HEK293 (cell line): ENCODE results near the gene PLEKHA3.

ENCODE experiments used
- CTCF ChIP-seq: fragments of 450-650 bp; formaldehyde crosslinking; IDR thresholded peaks from 2 replicates; pipeline ENCODE4 v1.5.1; 2016; ENCODE audit warnings: missing biosample characterization, missing genetic modification characterization
- EGR2 ChIP-seq: fragments of 450-650 bp; formaldehyde crosslinking; IDR thresholded peaks from 2 replicates; pipeline ENCODE4 v1.5.1; 2016; ENCODE audit warnings: low read depth, missing biosample characterization, missing genetic modification characterization
- GLIS1 ChIP-seq: fragments of 450-650 bp; formaldehyde crosslinking; IDR thresholded peaks from 2 replicates; pipeline ENCODE4 v1.5.1; 2016; ENCODE audit warnings: missing biosample characterization, missing genetic modification characterization
- KLF17 ChIP-seq: fragments of 450-650 bp; formaldehyde crosslinking; IDR thresholded peaks from 2 replicates; pipeline ENCODE4 v1.5.1; 2016; ENCODE audit warnings: missing biosample characterization, missing genetic modification characterization
- KLF8 ChIP-seq: fragments of 450-650 bp; formaldehyde crosslinking; IDR thresholded peaks from 2 replicates; pipeline ENCODE4 v1.5.1; 2016; ENCODE audit warnings: missing biosample characterization, missing genetic modification characterization
- MEIS1 ChIP-seq: sonication (generic); formaldehyde crosslinking; IDR thresholded peaks from 2 replicates; pipeline ENCODE4 v1.8.1; 2022; ENCODE audit warnings: missing genetic modification reagents, mild to moderate bottlenecking, borderline replicate concordance
- SCRT2 ChIP-seq: fragments of 450-650 bp; formaldehyde crosslinking; IDR thresholded peaks from 2 replicates; pipeline ENCODE4 v1.5.1; 2016; ENCODE audit warnings: missing biosample characterization, missing genetic modification characterization
- YY1 ChIP-seq: fragments of 450-650 bp; formaldehyde crosslinking; IDR thresholded peaks from 2 replicates; pipeline ENCODE4 v1.5.1; 2018; ENCODE audit warnings: missing biosample characterization, missing genetic modification characterization
- ZBTB11 ChIP-seq: fragments of 450-650 bp; formaldehyde crosslinking; conservative IDR thresholded peaks from 2 replicates; pipeline ENCODE4 v1.5.1; 2016; ENCODE audit warnings: low read depth, missing biosample characterization, missing genetic modification characterization
- ZBTB20 ChIP-seq: fragments of 450-650 bp; formaldehyde crosslinking; IDR thresholded peaks from 2 replicates; pipeline ENCODE4 v1.5.1; 2016; ENCODE audit warnings: missing biosample characterization, missing genetic modification characterization
- ZNF341 ChIP-seq: fragments of 450-650 bp; formaldehyde crosslinking; IDR thresholded peaks from 2 replicates; pipeline ENCODE4; 2016; ENCODE audit warnings: low read depth, missing biosample characterization, missing genetic modification characterization
- ZNF350 ChIP-seq: fragments of 450-650 bp; formaldehyde crosslinking; IDR thresholded peaks from 2 replicates; pipeline ENCODE4 v1.5.0; 2017; ENCODE audit warnings: missing biosample characterization, mild to moderate bottlenecking, missing genetic modification characterization
- ZNF354C ChIP-seq: fragments of 450-650 bp; formaldehyde crosslinking; IDR thresholded peaks from 2 replicates; pipeline ENCODE4 v1.5.1; 2016; ENCODE audit warnings: missing biosample characterization, missing genetic modification characterization, low read depth, borderline replicate concordance
- ZNF416 ChIP-seq: fragments of 450-650 bp; formaldehyde crosslinking; IDR thresholded peaks from 2 replicates; pipeline ENCODE4 v1.5.1; 2016; ENCODE audit warnings: missing biosample characterization, missing genetic modification characterization
- ZNF423 ChIP-seq: fragments of 450-650 bp; formaldehyde crosslinking; IDR thresholded peaks from 2 replicates; pipeline ENCODE4 v1.5.1; 2016; ENCODE audit warnings: missing biosample characterization, missing genetic modification characterization
- ZNF449 ChIP-seq: fragments of 450-650 bp; formaldehyde crosslinking; IDR thresholded peaks from 2 replicates; pipeline ENCODE4 v1.5.1; 2017; ENCODE audit warnings: missing biosample characterization, mild to moderate bottlenecking, missing genetic modification characterization, moderate library complexity
- ZNF501 ChIP-seq: fragments of 450-650 bp; formaldehyde crosslinking; IDR thresholded peaks from 2 replicates; pipeline ENCODE4 v1.5.1; 2016; ENCODE audit warnings: missing biosample characterization, missing genetic modification characterization
- ZNF610 ChIP-seq: fragments of 450-650 bp; formaldehyde crosslinking; IDR thresholded peaks from 2 replicates; pipeline ENCODE4 v1.5.1; 2016; ENCODE audit warnings: missing biosample characterization, missing genetic modification characterization, borderline replicate concordance
- ZNF629 ChIP-seq: fragments of 450-650 bp; formaldehyde crosslinking; IDR thresholded peaks from 2 replicates; pipeline ENCODE4 v1.5.1; 2017; ENCODE audit warnings: missing biosample characterization, missing genetic modification characterization
- ZNF660 ChIP-seq: fragments of 450-650 bp; IDR thresholded peaks from 2 replicates; pipeline ENCODE4 v1.5.1; 2018; ENCODE audit warnings: missing biosample characterization, mild to moderate bottlenecking, missing genetic modification characterization
- ZNF692 ChIP-seq: fragments of 450-650 bp; formaldehyde crosslinking; IDR thresholded peaks from 2 replicates; pipeline ENCODE4 v1.5.1; 2016; ENCODE audit warnings: missing biosample characterization, missing genetic modification characterization
- ZNF76 ChIP-seq: fragments of 450-650 bp; formaldehyde crosslinking; IDR thresholded peaks from 2 replicates; pipeline ENCODE4; 2016; ENCODE audit warnings: low read depth, missing biosample characterization, missing genetic modification characterization, borderline replicate concordance
- ZNF785 ChIP-seq: fragments of 450-650 bp; formaldehyde crosslinking; IDR thresholded peaks from 2 replicates; pipeline ENCODE4 v1.5.1; 2016; ENCODE audit warnings: missing biosample characterization, missing genetic modification characterization

The PLEKHA3 gene

GRCh38 chr2:178450774-178451525 is 29.3 kb upstream of the PLEKHA3 start, which contains the start of the genes PJVK and PRKRA (continued):
- TF ChIP-seq KLF17 (tag by site-specific recombination), result peak; percentile 62
- TF ChIP-seq ZBTB20, result peak; percentile 90
- TF ChIP-seq ZNF341, result peak; percentile 16; the same call in 1 of the 2 replicates
- 0 out of 2 replicates have a peak, but pooled peaks have one; percentile 44 for TF ChIP-seq ZNF423
- peak; percentile 31; the same call in 1 of the 2 replicates for TF ChIP-seq YY1 (tag by site-specific recombination)
- TF ChIP-seq ZNF660 (tag by site-specific recombination), result 0 out of 2 replicates have a peak, but pooled peaks have one; percentile 14
- TF ChIP-seq ZNF501 (tag by site-specific recombination), result peak; percentile 88
- peak; percentile 10; the same call in 1 of the 2 replicates for TF ChIP-seq ZBTB11 (tag by site-specific recombination)
- TF ChIP-seq ZNF610 (tag by site-specific recombination), result peak; percentile 86
- TF ChIP-seq CTCF (tag by site-specific recombination), result peak; percentile 78
- no peak for TF ChIP-seq SCRT2 (tag by site-specific recombination)
- TF ChIP-seq MEIS1 (CRISPR knock-in tag), result no peak
- peak; percentile 92 for TF ChIP-seq ZNF76 (tag by site-specific recombination)
- peak; percentile 83 for TF ChIP-seq KLF8 (tag by site-specific recombination)
- TF ChIP-seq GLIS1 (tag by site-specific recombination), result peak; percentile 63
- TF ChIP-seq ZNF354C (tag by site-specific recombination), result no peak
- peak; percentile 65 for TF ChIP-seq ZNF692 (tag by site-specific recombination)
- 0 out of 2 replicates have a peak, but pooled peaks have one; percentile 37 for TF ChIP-seq ZNF449 (tag by site-specific recombination)
- 0 out of 2 replicates have a peak, but pooled peaks have one; percentile 47 for TF ChIP-seq ZNF629 (tag by site-specific recombination)
- no peak for TF ChIP-seq ZNF350 (tag by site-specific recombination)
- peak; percentile 76 for TF ChIP-seq EGR2 (tag by site-specific recombination)
- 0 out of 2 replicates have a peak, but pooled peaks have one; percentile 61 for TF ChIP-seq ZNF785 (tag by site-specific recombination)
- TF ChIP-seq ZNF416 (tag by site-specific recombination), result no peak
